Stomach (tissue), 9 donors: ENCODE data around the gene TNFRSF25. TPM values are rescaled to one million over a fixed set of nuclear protein-coding genes. Genes with fewer than 3 reads are reported as not detected.
A peak's percentile ranks its signal among the peaks of the same experiment; 100 is the strongest.

Experiments used
- DNase-seq, 2 donors: peaks; one replicate each; pipeline versions ENCODE4 v3.0.0 to v3.0.0-alpha.2; 2013 to 2019
- H3K27ac ChIP-seq, 5 donors: fragments of 200-600 bp in 4 of 5; sonication (generic) in 4 of 5; one replicate each; pipeline ENCODE4 v1.5.1; 2013 to 2019; ENCODE audit warnings: mild to moderate bottlenecking in 1 of 5, moderate library complexity in 1 of 5
- H3K27me3 ChIP-seq, 3 donors: fragments of 200-600 bp; sonication (generic); one replicate each; pipeline ENCODE4 v1.5.1; 2017 to 2019; ENCODE audit warnings: mixed run types in 1 of 3
- H3K36me3 ChIP-seq, 4 donors: fragments of 200-600 bp; sonication (generic); 1 replicate in 3 of 4; 2 replicates in 1 of 4; pipeline ENCODE4 v1.5.1; 2016 to 2019
- H3K4me1 ChIP-seq, 4 donors: fragments of 200-600 bp; sonication (generic); one replicate each; pipeline ENCODE4 v1.5.1; 2016 to 2019
- H3K4me3 ChIP-seq, 4 donors: fragments of 200-600 bp; sonication (generic) in 3 of 4; one replicate each; pipeline ENCODE4 v1.5.1; 2016 to 2019; ENCODE audit warnings: mild to moderate bottlenecking in 1 of 4
- H3K9me3 ChIP-seq, 4 donors: fragments of 200-600 bp; sonication (generic); one replicate each; pipeline ENCODE4 v1.5.1; 2016 to 2019
- CTCF ChIP-seq, 7 experiments: fragments of 450-650 bp in 4 of 7; fragments of 200-600 bp in 3 of 7; sonication (generic) in 3 of 7; IDR thresholded peaks; one replicate each; pipeline ENCODE4 v1.5.1; 2016 to 2019; ENCODE audit warnings: antibody characterized with exemption in 7 of 7, control low read depth in 2 of 7, mild to moderate bottlenecking in 1 of 7
- EP300 ChIP-seq: sonication (generic); formaldehyde crosslinking; IDR thresholded peaks from one replicate; pipeline ENCODE4 v1.6.1; 2017; ENCODE audit warnings: antibody characterized with exemption
- POLR2A ChIP-seq, 4 donors: fragments of 450-650 bp; IDR thresholded peaks; one replicate each; pipeline ENCODE4 v1.6.1; 2016; ENCODE audit warnings: antibody characterized with exemption in 4 of 4, control low read depth in 2 of 4, mild to moderate bottlenecking in 1 of 4, moderate library complexity in 1 of 4
- POLR2AphosphoS5 ChIP-seq, 3 donors: sonication (generic); formaldehyde crosslinking; IDR thresholded peaks; one replicate each; pipeline ENCODE4 v1.6.1; 2016; ENCODE audit warnings: antibody characterized with exemption in 3 of 3
- WGBS, 5 donors: extraction: QIAGEN DNeasy Blood & Tissue Kit in 3 of 5; methylation state at CpG; one replicate each; pipeline versions ENCODE4 v1.1.5 to v1.1.7; 2013 to 2018; 5-methylcytosine and 5-hydroxymethylcytosine counted together
- intact Hi-C: fragments of 100-400 bp; cut with DNase I; formaldehyde crosslinking; loops from one replicate; pipeline ENCODE4 v1.15.1; 2023; ENCODE audit warnings: low total_unique reads
- polyA plus RNA-seq, 3 donors: library from polyadenylated mRNA; stranded (reverse); fragments of 200-250 nt; gene quantifications; one replicate each; pipeline ENCODE4 v1.2.3, GENCODE V29; 2013
- total RNA-seq, 5 donors: library from RNA; depleted of rRNA; stranded (reverse); fragments of >200 nt; gene quantifications; one replicate each; pipeline versions ENCODE4 v1.1.0 to v1.2.3, GENCODE V29; 2014 to 2016
- donor health status: healthy with polysubstance abuse.
- donor health status: Bipolar disorder and iron deficiency.
- donor health status: healthy.

Gene TNFRSF25
- total and polyA plus RNA-seq, 8 donors, result 2.7 to 215 (median 15.2) TPM

GRCh38 chr1:6484826-6485167 lies 18.8 kb upstream of the TNFRSF25 start:
- Histone ChIP-seq H3K27ac (peak overlapping the region in 3 of 5 donors; percentile 3 to 64 (median 60)), H3K9me3 (no peaks in the 10 kb centered on the region), H3K27me3 (peaks cover 0 to 44% (median 28%) of the 10 kb centered on the region in 3 donors), H3K4me3 (peak overlapping the region; percentile 34 to 53 (median 42)), H3K4me1 (peaks cover 17 to 53% (median 32%) of the 10 kb centered on the region in 4 donors), H3K36me3 (no peaks in the 10 kb centered on the region)
- TF ChIP-seq EP300 (no peak), POLR2A (IDR thresholded peaks at IDR 0.05) (no peak), CTCF (IDR thresholded peaks at IDR 0.05) (no peak), POLR2AphosphoS5 (IDR thresholded peaks at IDR 0.05) (no peak)
- DNase-seq, result no peak
- WGBS, 5 donors, result 12 to 31% (median 24%) methylated on average over 7 to 13 of the region's 13 CpGs
- intact Hi-C loops, result loop anchor here (5.0 kb wide), 1 partner anchor 163 kb away; no protein-coding TSS in a partner anchor

GRCh38 chr1:6483761-6484117 lies 17.8 kb upstream of the TNFRSF25 start:
- TF ChIP-seq EP300 (no peak), POLR2AphosphoS5 (IDR thresholded peaks at IDR 0.05) (no peak), CTCF (IDR thresholded peaks at IDR 0.05) (no peak), POLR2A (IDR thresholded peaks at IDR 0.05) (no peak)
- peaks cover 0 to 41% (median 28%) of the 10 kb centered on the region in 3 donors for H3K27me3 ChIP-seq
- no peak overlapping the region for H3K27ac ChIP-seq
- H3K36me3 ChIP-seq, result no peaks in the 10 kb centered on the region
- WGBS, 5 donors, result 90 to 95% (median 92%) methylated on average over 7 of the region's 7 CpGs
- peaks cover 17 to 42% (median 25%) of the 10 kb centered on the region in 4 donors for H3K4me1 ChIP-seq
- intact Hi-C loops, result no loop called here
- H3K9me3 ChIP-seq, result no peaks in the 10 kb centered on the region
- no peak overlapping the region for H3K4me3 ChIP-seq
- DNase-seq, result no peak

GRCh38 chr1:6483017-6483760 lies 17.2 kb upstream of the TNFRSF25 start:
- H3K27ac ChIP-seq, result no peak overlapping the region
- peak in 1 of 2 donors; percentile 73 for DNase-seq
- TF ChIP-seq EP300 (no peak), CTCF (IDR thresholded peaks at IDR 0.05) (peak in 1 of 7 experiments; percentile 13), POLR2AphosphoS5 (IDR thresholded peaks at IDR 0.05) (no peak), POLR2A (IDR thresholded peaks at IDR 0.05) (no peak)
- no peak overlapping the region for H3K4me3 ChIP-seq
- peaks cover 17 to 37% (median 25%) of the 10 kb centered on the region in 4 donors for H3K4me1 ChIP-seq
- intact Hi-C loops, result no loop called here
- no peaks in the 10 kb centered on the region for H3K9me3 ChIP-seq
- H3K36me3 ChIP-seq, result no peaks in the 10 kb centered on the region
- peaks cover 0 to 37% (median 28%) of the 10 kb centered on the region in 3 donors for H3K27me3 ChIP-seq
- 58 to 80% (median 67%) methylated on average over 11 to 14 of the region's 14 CpGs for WGBS, 5 donors

GRCh38 chr1:6481820-6482219 lies 15.8 kb upstream of the TNFRSF25 start:
- Histone ChIP-seq H3K27ac (no peak overlapping the region), H3K27me3 (peaks cover 0 to 33% (median 28%) of the 10 kb centered on the region in 3 donors), H3K4me3 (no peak overlapping the region), H3K9me3 (no peaks in the 10 kb centered on the region), H3K36me3 (no peaks in the 10 kb centered on the region), H3K4me1 (peaks cover 17 to 35% (median 25%) of the 10 kb centered on the region in 4 donors)
- intact Hi-C loops, result no loop called here
- TF ChIP-seq EP300 (no peak), CTCF (IDR thresholded peaks at IDR 0.05) (no peak), POLR2AphosphoS5 (IDR thresholded peaks at IDR 0.05) (no peak), POLR2A (IDR thresholded peaks at IDR 0.05) (no peak)
- 86 to 95% (median 90%) methylated on average over 4 to 5 of the region's 5 CpGs for WGBS, 5 donors
- no peak for DNase-seq
